Erythroblast (primary cell): ENCODE measurements around the gene SYT1.

Source experiments
- GATA1 ChIP-seq: IDR thresholded peaks from 2 replicates; pipeline ENCODE4 v1.6.1; 2011; ENCODE audit warnings: low read depth, mild to moderate bottlenecking, control low read depth, low read length, moderate library complexity
- POLR2A ChIP-seq: IDR thresholded peaks from 2 replicates; pipeline ENCODE4 v1.6.1; 2011; ENCODE audit warnings: mild to moderate bottlenecking, low read length

DNA sequence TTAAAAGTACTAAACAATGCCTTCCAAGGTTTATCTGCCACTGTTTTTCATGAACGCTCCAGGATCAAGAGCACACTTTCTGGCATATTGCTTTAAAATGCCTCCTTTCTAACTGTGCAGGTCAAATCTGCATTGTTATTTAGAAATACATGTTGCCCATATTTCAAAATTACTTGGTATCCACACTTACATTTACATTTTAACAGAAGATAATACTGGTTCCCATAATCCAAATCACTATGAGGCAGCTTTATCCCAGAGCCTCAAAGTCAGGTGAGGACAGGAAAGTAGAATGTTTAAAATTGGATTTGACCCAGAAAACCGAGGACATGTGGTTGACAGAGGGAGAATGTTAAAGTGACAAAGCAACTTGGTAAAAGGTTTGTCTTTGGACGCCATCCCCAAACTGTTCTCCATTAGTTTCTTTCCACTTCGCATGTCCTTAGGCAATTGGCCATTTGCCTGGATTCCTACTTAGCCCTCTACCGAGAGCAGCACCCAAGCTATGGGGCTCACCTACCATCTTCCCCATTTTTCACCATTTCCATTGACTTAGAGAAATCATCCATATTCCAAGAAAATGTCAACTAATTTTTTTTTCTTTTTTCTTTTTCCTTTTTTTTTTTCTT is 473.2 kb downstream of the SYT1 start:
- TF ChIP-seq POLR2A: no peak
- TF ChIP-seq GATA1: no peak
